ENCODE data around the gene FAM111A. TPM values are rescaled to one million over a fixed set of nuclear protein-coding genes. Genes with fewer than 3 reads are reported as not detected.
"Not testable (repeated sequence)": the region's sequence is repeated elsewhere in the genome, so short reads cannot be mapped to it uniquely, and the experiment has no call there.

Gene FAM111A
- total and polyA plus RNA-seq, 7 donors, result 0.91 to 5.2 (median 3.1) TPM

DNA sequence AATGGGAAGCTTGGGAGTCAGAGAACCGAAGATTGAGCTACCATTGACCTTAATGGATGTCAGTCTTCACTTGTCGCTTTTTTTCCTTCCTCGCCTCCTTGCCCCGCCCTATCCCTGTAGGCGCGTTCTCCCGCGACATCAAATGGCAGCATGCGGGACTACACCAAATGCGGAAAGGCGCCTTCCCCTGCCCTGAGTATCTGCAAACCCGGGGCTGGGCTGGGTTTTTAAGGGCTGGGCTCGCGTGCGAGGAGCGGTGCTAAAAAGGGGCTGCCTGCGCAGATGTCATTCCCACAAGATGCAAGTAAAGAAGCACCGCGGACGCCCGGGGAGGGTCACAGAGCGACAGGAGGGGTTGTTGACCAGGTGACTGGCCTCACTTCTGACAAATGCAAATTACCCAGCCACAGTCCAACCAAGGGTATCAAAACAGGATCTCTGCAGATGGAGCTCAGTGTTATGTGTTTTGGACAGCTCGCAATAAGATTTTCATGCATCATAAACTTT lies 40.3 kb upstream of the FAM111A start:
- 6 to 10% (median 7%) methylated on average over 23 of the region's 23 CpGs for WGBS, 3 donors
- peaks cover 5% of the 10 kb centered on the region for H3K4me1 ChIP-seq
- DNase-seq, result peak; percentile 33 to 57
- no peaks in the 10 kb centered on the region for H3K9me3 ChIP-seq
- no peaks in the 10 kb centered on the region for H3K36me3 ChIP-seq (ENCODE audit: insufficient read depth in 1 of 2, low read depth in 1 of 2)
- H3K4me3 ChIP-seq, result peak overlapping the region; percentile 43
- intact Hi-C loops (cut with DNase I), result loop anchor here in 1 of 2 donors (10.0 kb wide), 1 partner anchor 52 kb away; no protein-coding TSS in a partner anchor
- no peak overlapping the region for H3K27ac ChIP-seq
- TF ChIP-seq, protein P1, sequence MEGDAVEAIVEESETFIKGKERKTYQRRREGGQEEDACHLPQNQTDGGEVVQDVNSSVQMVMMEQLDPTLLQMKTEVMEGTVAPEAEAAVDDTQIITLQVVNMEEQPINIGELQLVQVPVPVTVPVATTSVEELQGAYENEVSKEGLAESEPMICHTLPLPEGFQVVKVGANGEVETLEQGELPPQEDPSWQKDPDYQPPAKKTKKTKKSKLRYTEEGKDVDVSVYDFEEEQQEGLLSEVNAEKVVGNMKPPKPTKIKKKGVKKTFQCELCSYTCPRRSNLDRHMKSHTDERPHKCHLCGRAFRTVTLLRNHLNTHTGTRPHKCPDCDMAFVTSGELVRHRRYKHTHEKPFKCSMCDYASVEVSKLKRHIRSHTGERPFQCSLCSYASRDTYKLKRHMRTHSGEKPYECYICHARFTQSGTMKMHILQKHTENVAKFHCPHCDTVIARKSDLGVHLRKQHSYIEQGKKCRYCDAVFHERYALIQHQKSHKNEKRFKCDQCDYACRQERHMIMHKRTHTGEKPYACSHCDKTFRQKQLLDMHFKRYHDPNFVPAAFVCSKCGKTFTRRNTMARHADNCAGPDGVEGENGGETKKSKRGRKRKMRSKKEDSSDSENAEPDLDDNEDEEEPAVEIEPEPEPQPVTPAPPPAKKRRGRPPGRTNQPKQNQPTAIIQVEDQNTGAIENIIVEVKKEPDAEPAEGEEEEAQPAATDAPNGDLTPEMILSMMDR (IDR thresholded peaks at IDR 0.05), result no peak
- H3K27me3 ChIP-seq (ENCODE audit: insufficient read depth in 3 of 3, low read length in 2 of 3), result peaks cover 0 to 32% (median 8%) of the 10 kb centered on the region in 3 donors
- peak in 3 of 4 donors; percentile 44 to 49 (median 47) for ATAC-seq

DNA sequence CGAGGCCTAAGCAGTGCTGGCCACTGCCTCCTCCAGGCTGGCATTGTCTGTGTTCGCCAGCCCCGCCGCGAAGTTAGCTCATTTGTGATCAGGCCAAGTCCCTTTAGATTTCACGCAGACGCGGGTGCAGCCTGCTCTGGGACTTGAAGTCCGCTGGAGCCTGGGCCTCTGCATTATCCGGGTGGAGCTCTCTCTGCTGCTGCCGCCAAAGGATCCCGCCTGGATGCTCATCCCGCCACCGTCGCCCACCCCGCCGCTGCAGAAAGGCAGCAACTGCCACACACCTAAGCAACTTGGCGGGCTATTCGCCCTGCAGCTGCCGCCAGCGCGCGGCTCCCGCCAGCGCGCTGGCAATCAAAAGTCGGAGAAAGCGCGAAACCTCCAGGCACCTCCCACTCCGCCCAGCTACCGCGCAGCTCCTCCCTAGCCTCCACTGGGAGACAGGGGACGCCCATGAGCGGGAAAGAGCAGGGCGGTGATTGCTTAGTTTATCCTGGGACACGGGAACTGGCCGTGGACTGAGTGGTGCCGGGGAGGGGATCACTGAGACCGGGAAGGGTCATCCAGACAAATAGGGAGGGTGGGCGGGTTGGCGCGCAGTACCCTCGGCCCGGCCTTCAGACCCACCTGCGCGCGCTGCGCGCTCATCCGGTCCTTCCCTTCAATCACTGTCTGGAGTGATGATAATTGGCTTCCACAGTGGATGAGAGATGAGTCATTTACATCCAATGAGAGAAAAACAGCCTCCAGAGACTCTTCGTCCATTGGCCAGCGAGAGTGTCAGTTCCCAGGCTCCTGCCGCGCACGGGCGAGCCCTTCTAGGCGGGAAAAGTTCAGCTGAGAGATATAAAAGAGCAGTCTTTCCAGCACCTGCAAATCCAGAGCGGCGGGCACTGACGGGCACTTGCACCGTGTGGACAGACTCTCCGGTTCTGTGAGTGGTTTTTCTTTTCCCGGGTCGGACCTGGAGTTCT lies 36.0 kb upstream of the FAM111A start, which contains the start of gene FAM111B:
FAM111B (plus strand) TSS at position 875 of the 974 bp plus-strand sequence. CDS start 2,389 bp downstream, outside the sequence.
- peak; percentile 80 to 96 (median 90) for ATAC-seq
- Histone ChIP-seq H3K9me3 (no peaks in the 10 kb centered on the region), H3K4me1 (peaks cover 5% of the 10 kb centered on the region), H3K4me3 (peak within 1 kb of the TSS; percentile 66), H3K36me3 (ENCODE audit: insufficient read depth in 1 of 2, low read depth in 1 of 2) (no peaks in the 10 kb centered on the region), H3K27me3 (ENCODE audit: insufficient read depth in 3 of 3, low read length in 2 of 3) (peaks cover 0 to 29% (median 8%) of the 10 kb centered on the region in 3 donors), H3K27ac (no peak within 1 kb of the TSS)
- intact Hi-C loops (cut with DNase I), result loop anchor here in 1 of 2 donors (10.0 kb wide), 1 partner anchor 48 kb away; no protein-coding TSS in a partner anchor
- peak; percentile 74 to 84 for DNase-seq
- TF ChIP-seq, protein P1 (IDR thresholded peaks at IDR 0.05), result no peak
- WGBS, 3 donors, result 1% methylated on average over 64 of the region's 64 CpGs

DNA sequence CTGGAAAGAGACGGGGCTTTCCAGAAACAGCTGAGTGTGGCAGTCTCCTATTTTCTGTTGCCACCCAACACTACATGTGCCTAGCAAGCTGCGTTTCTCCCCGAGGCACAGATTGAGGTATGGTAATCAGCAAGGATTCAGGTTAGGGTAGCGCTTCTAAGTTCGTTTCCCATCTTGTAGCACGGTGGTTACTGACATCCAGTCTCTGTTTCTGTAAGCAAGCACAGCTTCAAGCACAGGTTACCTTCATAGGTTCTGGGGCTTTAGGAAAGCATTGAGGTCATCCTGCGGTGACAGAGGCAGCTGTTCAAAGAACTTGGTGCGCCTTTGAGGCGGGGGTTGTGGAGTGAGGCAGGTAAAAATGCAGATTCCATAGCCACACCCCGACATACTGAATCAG lies 34.9 kb upstream of the FAM111A start:
- intact Hi-C loops (cut with DNase I), result loop anchor here in 1 of 2 donors (10.0 kb wide), 1 partner anchor 47 kb away; no protein-coding TSS in a partner anchor
- Histone ChIP-seq H3K4me3 (peak overlapping the region; percentile 66), H3K27me3 (ENCODE audit: insufficient read depth in 3 of 3, low read length in 2 of 3) (peaks cover 0 to 28% (median 6%) of the 10 kb centered on the region in 3 donors)
- WGBS, 3 donors, result 19 to 24% (median 23%) methylated on average over 10 of the region's 10 CpGs
- H3K36me3 ChIP-seq (ENCODE audit: insufficient read depth in 1 of 2, low read depth in 1 of 2); H3K27ac ChIP-seq; DNase-seq; H3K4me1 ChIP-seq; H3K9me3 ChIP-seq: not testable (repeated sequence)
- ATAC-seq, result peak in 1 of 4 donors; percentile 6

DNA sequence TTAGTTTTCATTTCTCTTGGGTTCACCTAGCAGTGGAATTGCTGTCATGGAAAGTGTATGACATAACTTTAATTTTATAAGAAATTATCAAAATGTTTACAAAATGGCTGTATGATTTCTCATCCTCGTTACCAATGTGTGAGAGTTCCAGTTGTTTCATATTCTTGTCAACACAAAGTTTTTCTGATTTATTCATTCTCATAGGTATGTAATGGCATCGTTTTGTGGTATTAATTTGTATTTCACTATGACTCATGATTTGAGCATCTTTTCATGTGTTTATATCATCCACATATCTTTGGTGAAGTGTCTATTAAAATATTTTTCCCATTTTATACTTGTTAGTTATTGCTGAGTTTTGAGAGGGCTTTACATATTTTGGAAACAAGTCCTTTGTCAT lies 30.2 kb upstream of the FAM111A start:
- peaks cover 0 to 6% (median 0%) of the 10 kb centered on the region in 3 donors for H3K27me3 ChIP-seq (ENCODE audit: insufficient read depth in 3 of 3, low read length in 2 of 3)
- H3K4me3 ChIP-seq, result no peak overlapping the region
- 79 to 86% (median 82%) methylated on average over 2 of the region's 2 CpGs for WGBS, 3 donors
- DNase-seq, result no peak
- no peaks in the 10 kb centered on the region for H3K9me3 ChIP-seq
- no peaks in the 10 kb centered on the region for H3K4me1 ChIP-seq
- intact Hi-C loops (cut with DNase I), result no loop called here
- TF ChIP-seq, protein P1 (IDR thresholded peaks at IDR 0.05), result no peak
- no peaks in the 10 kb centered on the region for H3K36me3 ChIP-seq (ENCODE audit: insufficient read depth in 1 of 2, low read depth in 1 of 2)
- no peak overlapping the region for H3K27ac ChIP-seq
- no peak for ATAC-seq

DNA sequence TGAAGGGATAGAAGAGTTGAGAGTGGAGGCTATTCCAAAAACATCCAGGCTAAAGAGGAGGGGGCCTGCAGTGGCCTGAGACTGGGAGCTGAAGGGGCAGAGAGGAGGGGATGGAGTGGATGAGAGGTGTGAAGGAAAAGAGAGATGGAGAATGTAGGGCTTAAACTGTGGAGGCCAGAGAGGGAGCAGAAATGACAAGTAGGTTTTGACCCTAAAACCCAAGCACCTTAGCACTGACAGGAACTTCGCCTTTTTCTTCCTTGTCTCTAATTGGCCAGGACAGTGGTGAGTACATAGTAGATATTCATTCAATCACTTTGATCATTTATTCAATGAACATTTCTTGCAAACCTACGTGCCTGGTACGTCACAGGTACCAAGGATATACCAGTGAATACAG lies 28.3 kb upstream of the FAM111A start:
- intact Hi-C loops (cut with DNase I), result no loop called here
- H3K27me3 ChIP-seq (ENCODE audit: insufficient read depth in 3 of 3, low read length in 2 of 3), result peaks cover 0 to 4% (median 0%) of the 10 kb centered on the region in 3 donors
- H3K27ac ChIP-seq, result no peak overlapping the region
- no peaks in the 10 kb centered on the region for H3K4me1 ChIP-seq
- no peaks in the 10 kb centered on the region for H3K36me3 ChIP-seq (ENCODE audit: insufficient read depth in 1 of 2, low read depth in 1 of 2)
- ATAC-seq, result no peak
- DNase-seq, result no peak
- TF ChIP-seq, protein P1 (IDR thresholded peaks at IDR 0.05), result no peak
- no peak overlapping the region for H3K4me3 ChIP-seq
- peaks cover 6% of the 10 kb centered on the region for H3K9me3 ChIP-seq
- WGBS, 3 donors, result 95 to 99% (median 98%) methylated on average over 3 of the region's 3 CpGs

All from psoas muscle (tissue), 8 donors.